Loucy (cell line): Measurements from ENCODE around the gene CRADD.

Source experiments
- H2AFZ ChIP-seq: fragments of 200-600 bp; sonication (generic); 2 replicates; pipeline ENCODE4 v1.6.0; 2016; ENCODE audit warnings: antibody characterized with exemption, mild to moderate bottlenecking, low read length, moderate library complexity
- H3F3A ChIP-seq: fragments of 200-600 bp; 2 replicates; pipeline ENCODE4 v1.6.0; 2016; ENCODE audit warnings: antibody characterized with exemption, low read depth, mild to moderate bottlenecking
- H3K27me3 ChIP-seq: fragments of 200-600 bp; sonication (generic); 2 replicates; pipeline ENCODE4 v1.6.1; 2014; ENCODE audit warnings: low read length, mild to moderate bottlenecking; ENCODE audit not compliant: insufficient read depth, poor library complexity, severe bottlenecking
- H3K36me3 ChIP-seq: fragments of 200-600 bp; sonication (generic); 2 replicates; pipeline ENCODE4 v1.6.1; 2016; ENCODE audit warnings: low read length; ENCODE audit not compliant: insufficient read depth
- H3K4me1 ChIP-seq: fragments of 200-600 bp; sonication (generic); 2 replicates; pipeline ENCODE4 v1.5.1; 2014; ENCODE audit warnings: low read length, mild to moderate bottlenecking; ENCODE audit not compliant: insufficient read depth, poor library complexity, severe bottlenecking
- H3K4me2 ChIP-seq: fragments of 200-600 bp; sonication (generic); 2 replicates; pipeline ENCODE4 v1.6.0; 2014; ENCODE audit warnings: antibody characterized with exemption, low read length, low read depth, mild to moderate bottlenecking; ENCODE audit not compliant: poor library complexity, severe bottlenecking
- H3K4me3 ChIP-seq: fragments of 200-600 bp; sonication (generic); 2 replicates; pipeline ENCODE4 v1.5.1; 2014; ENCODE audit warnings: low read length, mild to moderate bottlenecking, mixed read lengths; ENCODE audit not compliant: poor library complexity, severe bottlenecking
- H3K79me2 ChIP-seq: fragments of 200-600 bp; sonication (generic); 2 replicates; pipeline ENCODE4 v1.6.1; 2014; ENCODE audit warnings: low read length; ENCODE audit not compliant: insufficient read depth
- H3K9ac ChIP-seq: fragments of 200-600 bp; sonication (generic); 2 replicates; pipeline ENCODE4 v1.6.0; 2014; ENCODE audit warnings: mild to moderate bottlenecking, low read depth, low read length, moderate library complexity; ENCODE audit not compliant: poor library complexity, severe bottlenecking
- H3K9me2 ChIP-seq: fragments of 200-600 bp; sonication (generic); replicated peaks from 2 replicates; pipeline ENCODE4 v1.6.1; 2016; ENCODE audit warnings: low read depth, low read length, mixed read lengths
- H3K9me3 ChIP-seq: fragments of 200-600 bp; sonication (generic); 2 replicates; pipeline ENCODE4 v1.6.1; 2014; ENCODE audit warnings: mild to moderate bottlenecking, antibody characterized with exemption, low read length, low read depth; ENCODE audit not compliant: insufficient read depth
- H4K20me1 ChIP-seq: fragments of 200-600 bp; sonication (generic); 2 replicates; pipeline ENCODE4 v1.6.0; 2014; ENCODE audit warnings: antibody characterized with exemption, low read length, mild to moderate bottlenecking; ENCODE audit not compliant: insufficient read depth, poor library complexity, severe bottlenecking
- CTCF ChIP-seq: fragments of 200-600 bp; sonication (generic); conservative IDR thresholded peaks from 2 replicates; pipeline ENCODE4 v1.5.1; 2014; ENCODE audit warnings: mild to moderate bottlenecking, antibody characterized with exemption, low read length
- EZH2phosphoT487 ChIP-seq: fragments of 200-600 bp; IDR thresholded peaks from 2 replicates; pipeline ENCODE4 v1.6.1; 2018; ENCODE audit warnings: antibody characterized with exemption, mild to moderate bottlenecking, moderate library complexity, borderline replicate concordance

The CRADD gene

GRCh38 chr12:93702707-93703315 lies 25.6 kb downstream of the CRADD start:
- no peaks in the 10 kb centered on the region for H3K27me3 ChIP-seq
- H3K79me2 ChIP-seq = no peaks in the 10 kb centered on the region
- no peak overlapping the region for H3K4me3 ChIP-seq
- no peaks in the 10 kb centered on the region for H4K20me1 ChIP-seq
- H3K36me3 ChIP-seq = no peaks in the 10 kb centered on the region
- H3K4me1 ChIP-seq = no peaks in the 10 kb centered on the region
- no peak overlapping the region for H3K9ac ChIP-seq
- H2AFZ ChIP-seq = no peak overlapping the region
- H3K9me2 ChIP-seq = no peaks in the 10 kb centered on the region
- no peaks in the 10 kb centered on the region for H3F3A ChIP-seq
- no peaks in the 10 kb centered on the region for H3K9me3 ChIP-seq
- TF ChIP-seq CTCF (no peak), EZH2phosphoT487 (no peak)
- no peak overlapping the region for H3K4me2 ChIP-seq

- no peaks in the 10 kb centered on the region for H3K79me2 ChIP-seq
- no peak overlapping the region for H2AFZ ChIP-seq
- H3K9ac ChIP-seq = no peak overlapping the region
- no peaks in the 10 kb centered on the region for H4K20me1 ChIP-seq
- no peak overlapping the region for H3K4me3 ChIP-seq
- H3K36me3 ChIP-seq = no peaks in the 10 kb centered on the region
- no peaks in the 10 kb centered on the region for H3F3A ChIP-seq
- no peaks in the 10 kb centered on the region for H3K27me3 ChIP-seq
- H3K9me3 ChIP-seq = no peaks in the 10 kb centered on the region
- no peak for TF ChIP-seq CTCF
- TF ChIP-seq EZH2phosphoT487 = no peak
- no peaks in the 10 kb centered on the region for H3K4me1 ChIP-seq
- H3K9me2 ChIP-seq = no peaks in the 10 kb centered on the region
- H3K4me2 ChIP-seq = no peak overlapping the region
These were observed 26.9 kb downstream of the CRADD start for GRCh38 chr12:93704122-93704521.

- TF ChIP-seq CTCF (no peak), EZH2phosphoT487 (no peak)
- H3K9ac ChIP-seq = no peak overlapping the region
- H3K27me3 ChIP-seq = no peaks in the 10 kb centered on the region
- H2AFZ ChIP-seq = no peak overlapping the region
- no peaks in the 10 kb centered on the region; the same call in 1 of the 2 replicates for H3K9me3 ChIP-seq
- no peak overlapping the region for H3K4me3 ChIP-seq
- H3K79me2 ChIP-seq = no peaks in the 10 kb centered on the region
- H3K4me1 ChIP-seq = no peaks in the 10 kb centered on the region
- no peaks in the 10 kb centered on the region for H3K36me3 ChIP-seq
- H3K9me2 ChIP-seq = no peaks in the 10 kb centered on the region
- H4K20me1 ChIP-seq = no peaks in the 10 kb centered on the region
- no peaks in the 10 kb centered on the region for H3F3A ChIP-seq
- no peak overlapping the region for H3K4me2 ChIP-seq
These were observed 27.4 kb downstream of the CRADD start for GRCh38 chr12:93704625-93705024.
